WTC11 (cell line): ENCODE measurements around the gene GPC2. TPM values are rescaled to one million over a fixed set of nuclear protein-coding genes. Genes with fewer than 3 reads are reported as not detected.
A peak's percentile ranks its signal among the peaks of the same experiment; 100 is the strongest.

Experiments used
- ATAC-seq: fragments of 200-7000 bp; cut with Tn5 transposase; 2 replicates; pipeline ENCODE4 v1.10.0; 2021; ENCODE audit warnings: mild to moderate bottlenecking, moderate library complexity
- CTCF ChIA-PET: fragments of 300-600 bp; sonication (Branson Sonifier 250); formaldehyde crosslinking; loops from one replicate; lab custom pipeline; 2021; ENCODE audit warnings: antibody characterized with exemption; lab: Charles Lee
- POLR2A ChIA-PET: fragments of 350-600 bp; sonication (Branson Sonifier 250); formaldehyde crosslinking; loops from one replicate; lab custom pipeline; 2021; ENCODE audit warnings: antibody characterized with exemption; lab: Charles Lee
- DNase-seq: peaks from one replicate; pipeline ENCODE4 v3.0.0; 2021; ENCODE audit warnings: low spot score
- H3K27ac Mint-ChIP-seq: 2 replicates; pipeline ENCODE4 v1.8.0; 2021; ENCODE audit warnings: mixed read lengths
- H3K27me3 Mint-ChIP-seq: 2 replicates; pipeline ENCODE4 v1.8.0; 2021; ENCODE audit warnings: low read depth, mild to moderate bottlenecking, moderate library complexity, mixed read lengths
- H3K36me3 Mint-ChIP-seq: 2 replicates; pipeline ENCODE4 v1.8.0; 2021; ENCODE audit warnings: mixed read lengths
- H3K4me1 Mint-ChIP-seq: 2 replicates; pipeline ENCODE4 v1.8.0; 2022; ENCODE audit warnings: mixed read lengths
- H3K4me3 Mint-ChIP-seq: 2 replicates; pipeline ENCODE4 v1.8.0; 2021; ENCODE audit warnings: mild to moderate bottlenecking, moderate library complexity, mixed read lengths
- H3K9me3 Mint-ChIP-seq: 2 replicates; pipeline ENCODE4 v1.8.0; 2021; ENCODE audit warnings: mixed read lengths
- ARID4B ChIP-seq: sonication (generic); formaldehyde crosslinking; IDR thresholded peaks from 2 replicates; pipeline ENCODE4 v1.8.0; 2023; ENCODE audit warnings: missing genetic modification reagents, mild to moderate bottlenecking, borderline replicate concordance
- ATF6 ChIP-seq: sonication (generic); formaldehyde crosslinking; IDR thresholded peaks from 2 replicates; pipeline ENCODE4 v1.8.1; 2023; ENCODE audit warnings: mild to moderate bottlenecking, missing genetic modification reagents
- CTCF ChIP-seq: fragments of 200-600 bp; IDR thresholded peaks from 2 replicates; pipeline ENCODE4 v1.8.0; 2022; ENCODE audit warnings: antibody characterized with exemption
- FOXK1 ChIP-seq: sonication (generic); formaldehyde crosslinking; IDR thresholded peaks from 2 replicates; pipeline ENCODE4 v1.8.0; 2022; ENCODE audit warnings: mild to moderate bottlenecking, moderate library complexity, missing genetic modification reagents
- GRHL2 ChIP-seq: fragments of 250-450 bp; sonication (Bioruptor Pico); IDR thresholded peaks from 2 replicates; pipeline ENCODE4 v1.8.0; 2022; ENCODE audit warnings: mild to moderate bottlenecking, moderate library complexity; ENCODE audit not compliant: insufficient replicate concordance, severe bottlenecking
- MLX ChIP-seq: sonication (generic); formaldehyde crosslinking; IDR thresholded peaks from 2 replicates; pipeline ENCODE4 v1.8.1; 2023; ENCODE audit warnings: mild to moderate bottlenecking, missing genetic modification reagents, moderate library complexity
- RELA ChIP-seq: sonication (generic); formaldehyde crosslinking; IDR thresholded peaks from 2 replicates; pipeline ENCODE4 v1.8.1; 2022; ENCODE audit warnings: missing genetic modification reagents, mild to moderate bottlenecking, borderline replicate concordance
- ZBTB21 ChIP-seq: sonication (generic); formaldehyde crosslinking; IDR thresholded peaks from 2 replicates; pipeline ENCODE4 v1.8.1; 2023; ENCODE audit warnings: mild to moderate bottlenecking, missing genetic modification reagents, borderline replicate concordance
- ZBTB43 ChIP-seq: sonication (generic); formaldehyde crosslinking; IDR thresholded peaks from 2 replicates; pipeline ENCODE4 v1.8.1; 2023; ENCODE audit warnings: mild to moderate bottlenecking, missing genetic modification reagents
- ZNF281 ChIP-seq: sonication (generic); formaldehyde crosslinking; IDR thresholded peaks from 2 replicates; pipeline ENCODE4 v1.8.0; 2023; ENCODE audit warnings: mild to moderate bottlenecking, missing genetic modification reagents
- total RNA-seq: library from RNA; stranded (reverse); gene quantifications from 3 replicates; pipeline ENCODE4 v1.2.3, GENCODE V29; 2021

Gene GPC2
- total RNA-seq, 1 experiment from 2014 or later, result 52.1 TPM

- TF ChIP-seq ATF6 (CRISPR knock-in tag) (no peak), ZNF281 (CRISPR knock-in tag) (no peak), CTCF (no peak), RELA (no peak), ZBTB21 (no peak), GRHL2 (no peak), MLX (CRISPR knock-in tag) (no peak), ZBTB43 (no peak)
These were observed 21.4 kb downstream of the GPC2 start (continued) for GRCh38 chr7:100155553-100156317.

GRCh38 chr7:100154651-100155491 lies 22.3 kb downstream of the GPC2 start:
- ChIA-PET CTCF (interaction anchor here (1.5 kb wide), 1 partner anchor 24 kb away, joined by 5 read pairs; no protein-coding TSS in a partner anchor), POLR2A (interaction anchor here (0.7 to 1.0 kb wide), 2 partner anchors 13 to 22 kb away, joined by 3 read pairs; no protein-coding TSS in a partner anchor)
- H3K4me1 Mint-ChIP-seq, result peaks cover 39% of the 10 kb centered on the region
- H3K27me3 Mint-ChIP-seq, result no peaks in the 10 kb centered on the region
- no peaks in the 10 kb centered on the region for H3K9me3 Mint-ChIP-seq
- H3K27ac Mint-ChIP-seq, result no peak overlapping the region; the same call in 1 of the 2 replicates
- DNase-seq (no peak), ATAC-seq (no peak)
- TF ChIP-seq ARID4B (CRISPR knock-in tag) (0 out of 2 replicates have a peak, but pooled peaks have one; percentile 39), FOXK1 (CRISPR knock-in tag) (no peak)
- peaks cover 32% of the 10 kb centered on the region for H3K36me3 Mint-ChIP-seq
- no peak overlapping the region for H3K4me3 Mint-ChIP-seq
